ENCODE measurements around the gene SLC15A5.

SLC15A5 gene

DNA sequence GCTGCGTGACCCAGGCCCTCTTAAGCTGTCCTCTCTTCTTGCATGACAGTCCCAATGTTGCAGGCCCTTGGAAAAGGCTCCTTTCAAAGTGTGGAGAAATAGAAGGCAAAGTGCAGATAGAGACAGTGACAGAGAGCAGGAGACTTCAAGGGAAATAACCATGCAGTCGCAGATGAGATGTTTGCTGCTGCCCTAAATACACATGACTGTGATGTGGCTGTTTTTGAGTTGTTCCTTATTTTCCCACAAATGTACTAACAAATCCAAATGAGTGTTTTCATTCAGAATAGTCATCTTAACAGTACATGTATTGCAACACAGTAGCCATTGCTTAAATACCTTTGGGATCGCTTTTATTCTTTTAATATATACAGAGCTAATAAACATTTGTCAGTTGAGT is 101.6 kb downstream of the SLC15A5 start:
- DNase-seq (ENCODE audit: low read depth): no peak

DNA sequence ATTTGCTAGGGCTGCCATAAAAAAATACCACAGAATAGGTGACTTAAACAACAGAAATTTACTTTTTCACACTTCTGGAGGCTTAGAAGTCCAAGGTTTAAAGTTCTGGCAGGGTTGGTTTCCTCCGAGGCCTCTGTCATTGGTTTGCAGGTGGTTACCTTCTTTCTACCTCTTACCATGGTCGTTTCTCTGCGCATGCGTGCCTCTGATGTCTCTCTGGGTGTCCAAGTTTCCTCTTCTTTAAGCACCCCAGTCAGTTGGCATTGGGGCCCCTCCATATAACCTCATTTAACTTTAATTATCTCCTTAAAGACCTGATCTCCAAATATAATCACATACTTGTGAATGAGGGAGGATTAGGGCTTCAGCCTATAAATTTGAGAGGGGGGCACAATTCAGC is 103.2 kb downstream of the SLC15A5 start:
- DNase-seq (ENCODE audit: low read depth): no peak

GRCh38 chr12:16171348-16171747 is 106.1 kb downstream of the SLC15A5 start:
- DNase-seq (ENCODE audit: low read depth): no peak

DNA sequence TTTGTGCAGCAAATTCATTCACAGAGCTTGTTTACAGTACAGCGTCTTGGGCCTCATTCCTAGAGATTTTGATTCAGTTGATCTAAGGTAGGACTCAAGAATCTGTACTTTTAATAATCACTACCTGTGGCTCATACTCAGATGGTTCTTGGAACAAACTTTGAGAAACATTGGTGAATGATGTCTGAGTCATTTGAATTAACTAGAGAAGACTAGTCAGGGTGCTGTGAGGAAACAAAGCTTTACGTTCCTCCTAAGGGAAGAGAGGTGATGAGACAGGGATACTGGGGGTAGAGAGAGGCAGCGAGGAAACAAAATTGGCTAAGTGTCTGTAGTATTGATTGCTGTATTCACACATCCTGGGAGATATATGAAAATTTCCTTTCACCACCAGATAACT is 109.4 kb downstream of the SLC15A5 start:
- DNase-seq (ENCODE audit: low read depth): no peak

GRCh38 chr12:16166563-16167470 is 110.7 kb downstream of the SLC15A5 start:
- DNase-seq (ENCODE audit: low read depth): no peak

DNA sequence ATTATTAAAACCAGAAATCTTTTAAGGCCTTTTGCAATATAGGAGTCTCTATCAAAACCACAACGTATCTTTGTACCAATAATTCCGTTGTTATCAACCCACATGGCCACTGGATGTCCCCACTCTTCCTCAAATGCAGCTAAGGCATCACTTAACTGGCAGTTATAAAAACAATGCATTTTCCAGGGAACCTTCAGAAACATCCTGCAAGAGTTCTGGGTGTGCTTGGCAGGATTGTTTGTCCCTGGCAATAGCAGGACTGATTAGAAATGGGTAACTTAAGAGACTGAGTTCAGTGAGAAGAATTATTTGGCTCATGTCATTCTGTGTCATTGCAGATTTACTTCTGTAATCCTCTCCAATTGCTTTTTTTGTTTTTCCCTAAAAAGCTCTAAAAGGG is 112.0 kb downstream of the SLC15A5 start:
- DNase-seq (ENCODE audit: low read depth): no peak

GRCh38 chr12:16163901-16164300 is 113.6 kb downstream of the SLC15A5 start:
- no peak for DNase-seq (ENCODE audit: low read depth)

DNA sequence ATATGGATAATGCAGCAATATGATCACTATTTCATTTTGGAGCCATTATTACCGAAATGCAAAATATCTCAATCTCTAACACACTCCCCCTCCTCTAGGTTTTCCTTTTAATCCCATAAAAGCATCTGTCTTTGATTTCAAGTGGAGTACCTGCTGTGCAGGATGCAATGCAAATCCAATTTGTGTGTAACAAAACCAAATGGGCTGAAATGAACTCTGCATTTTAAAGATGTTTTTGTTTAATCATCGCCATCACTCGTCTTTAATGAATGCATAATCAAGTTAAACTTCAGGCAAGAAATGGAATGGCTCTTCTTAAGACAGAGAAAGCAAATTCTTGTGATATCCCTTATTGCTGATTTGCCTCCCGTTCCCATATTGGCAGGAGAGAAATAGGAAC is 114.3 kb downstream of the SLC15A5 start:
- no peak for DNase-seq (ENCODE audit: low read depth)

- DNase-seq (ENCODE audit: low read depth): no peak
Measured at GRCh38 chr12:16159571-16159970, 117.9 kb downstream of the SLC15A5 start.

DNA sequence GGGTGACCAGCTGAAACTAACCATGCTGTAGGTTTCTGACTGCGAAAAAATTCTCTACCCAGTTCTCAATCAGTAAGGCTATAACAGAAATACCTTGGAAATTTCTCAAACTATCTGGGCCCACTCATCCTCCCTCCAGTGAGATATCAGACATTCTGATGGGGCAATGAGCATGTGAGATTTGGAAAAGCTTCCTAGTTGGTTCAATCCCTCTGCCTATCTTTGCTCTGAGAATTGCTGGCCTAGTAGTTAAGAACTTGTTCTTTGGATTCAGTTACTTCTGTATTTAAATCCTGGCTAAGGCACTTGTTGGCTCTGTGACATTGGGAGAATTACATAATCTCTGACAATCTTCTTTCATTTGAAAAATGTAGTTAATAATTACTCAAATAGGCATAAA is 119.4 kb downstream of the SLC15A5 start:
- DNase-seq (ENCODE audit: low read depth): no peak

DNA sequence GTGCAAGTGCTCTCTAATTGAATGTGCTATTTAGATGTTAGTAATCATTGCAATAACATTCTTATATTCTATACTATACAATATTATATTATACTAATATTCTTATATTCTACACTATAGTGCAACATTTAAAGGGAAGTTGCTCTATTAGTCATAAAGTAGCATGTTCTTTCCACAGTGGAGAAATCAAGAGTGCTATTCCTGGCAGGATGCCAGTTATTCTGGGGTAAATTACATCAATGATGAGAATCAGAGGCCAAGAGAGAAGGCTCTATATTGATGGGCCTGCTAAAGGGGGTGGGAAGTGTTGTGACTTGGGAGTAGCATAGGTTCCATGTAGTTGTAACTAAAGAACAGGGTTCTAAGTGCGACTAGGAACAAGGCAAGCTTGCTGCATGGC is 121.5 kb downstream of the SLC15A5 start:
- no peak for DNase-seq (ENCODE audit: low read depth)

DNA sequence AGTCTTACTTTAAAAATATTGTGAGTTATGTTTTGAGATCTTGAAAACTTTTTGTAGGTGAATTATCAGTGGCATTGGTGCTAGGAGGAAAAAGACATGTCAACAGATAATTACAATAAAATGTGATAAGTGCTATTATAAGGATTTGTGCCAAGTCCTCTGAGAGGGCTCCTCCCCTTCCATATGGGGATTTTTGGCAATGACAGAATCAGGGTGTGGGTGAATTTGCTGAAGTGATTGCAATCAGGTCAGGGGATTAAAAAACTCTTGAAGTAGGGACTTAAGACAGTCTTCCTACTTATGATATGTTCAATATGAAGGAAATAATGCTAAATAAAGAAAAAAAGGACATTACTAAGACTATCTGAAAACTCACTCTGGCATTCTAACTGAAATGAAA is 122.5 kb downstream of the SLC15A5 start:
- DNase-seq (ENCODE audit: low read depth): no peak

GRCh38 chr12:16152885-16153673 is 124.4 kb downstream of the SLC15A5 start:
- no peak for DNase-seq (ENCODE audit: low read depth)

DNA sequence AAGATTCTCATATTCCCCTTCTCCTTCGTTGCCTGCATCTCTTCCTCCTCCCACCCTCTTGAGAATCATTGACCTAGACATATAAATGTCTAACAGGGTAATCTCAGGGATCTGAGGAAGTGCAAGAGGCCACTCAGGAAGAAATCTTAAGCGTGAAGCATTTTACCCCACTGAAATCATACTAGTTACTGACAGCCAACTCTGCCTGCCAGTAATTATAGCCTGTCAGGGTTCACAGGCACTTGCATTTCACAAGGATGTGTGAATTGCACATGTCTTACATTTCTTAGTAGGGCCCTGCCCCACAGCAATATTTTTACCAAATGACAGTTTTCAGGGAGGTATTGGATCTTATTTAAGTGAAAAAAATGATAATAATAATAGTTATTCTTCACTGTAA is 127.2 kb downstream of the SLC15A5 start:
- DNase-seq (ENCODE audit: low read depth): no peak

GRCh38 chr12:16148938-16149337 is 128.5 kb downstream of the SLC15A5 start:
- no peak for DNase-seq (ENCODE audit: low read depth)

Measured in stimulated activated CD8-positive, alpha-beta memory T cell treated with anti-CD3 and anti-CD28 coated beads, Interleukin-15, amount 100 ng/mL, for 1 hour (primary cell).